HK-2 (cell line): ENCODE data around the gene GIT2.
"Not testable (repeated sequence)": the region's sequence is repeated elsewhere in the genome, so short reads cannot be mapped to it uniquely, and the experiment has no call there.

ENCODE experiments used
- DNase-seq: peaks from one replicate; pipeline ENCODE4 v3.0.0-alpha.2; 2018; ENCODE audit not compliant: unreplicated experiment

Gene GIT2, protein sequence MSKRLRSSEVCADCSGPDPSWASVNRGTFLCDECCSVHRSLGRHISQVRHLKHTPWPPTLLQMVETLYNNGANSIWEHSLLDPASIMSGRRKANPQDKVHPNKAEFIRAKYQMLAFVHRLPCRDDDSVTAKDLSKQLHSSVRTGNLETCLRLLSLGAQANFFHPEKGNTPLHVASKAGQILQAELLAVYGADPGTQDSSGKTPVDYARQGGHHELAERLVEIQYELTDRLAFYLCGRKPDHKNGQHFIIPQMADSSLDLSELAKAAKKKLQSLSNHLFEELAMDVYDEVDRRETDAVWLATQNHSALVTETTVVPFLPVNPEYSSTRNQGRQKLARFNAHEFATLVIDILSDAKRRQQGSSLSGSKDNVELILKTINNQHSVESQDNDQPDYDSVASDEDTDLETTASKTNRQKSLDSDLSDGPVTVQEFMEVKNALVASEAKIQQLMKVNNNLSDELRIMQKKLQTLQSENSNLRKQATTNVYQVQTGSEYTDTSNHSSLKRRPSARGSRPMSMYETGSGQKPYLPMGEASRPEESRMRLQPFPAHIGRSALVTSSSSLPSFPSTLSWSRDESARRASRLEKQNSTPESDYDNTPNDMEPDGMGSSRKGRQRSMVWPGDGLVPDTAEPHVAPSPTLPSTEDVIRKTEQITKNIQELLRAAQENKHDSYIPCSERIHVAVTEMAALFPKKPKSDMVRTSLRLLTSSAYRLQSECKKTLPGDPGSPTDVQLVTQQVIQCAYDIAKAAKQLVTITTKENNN

DNA sequence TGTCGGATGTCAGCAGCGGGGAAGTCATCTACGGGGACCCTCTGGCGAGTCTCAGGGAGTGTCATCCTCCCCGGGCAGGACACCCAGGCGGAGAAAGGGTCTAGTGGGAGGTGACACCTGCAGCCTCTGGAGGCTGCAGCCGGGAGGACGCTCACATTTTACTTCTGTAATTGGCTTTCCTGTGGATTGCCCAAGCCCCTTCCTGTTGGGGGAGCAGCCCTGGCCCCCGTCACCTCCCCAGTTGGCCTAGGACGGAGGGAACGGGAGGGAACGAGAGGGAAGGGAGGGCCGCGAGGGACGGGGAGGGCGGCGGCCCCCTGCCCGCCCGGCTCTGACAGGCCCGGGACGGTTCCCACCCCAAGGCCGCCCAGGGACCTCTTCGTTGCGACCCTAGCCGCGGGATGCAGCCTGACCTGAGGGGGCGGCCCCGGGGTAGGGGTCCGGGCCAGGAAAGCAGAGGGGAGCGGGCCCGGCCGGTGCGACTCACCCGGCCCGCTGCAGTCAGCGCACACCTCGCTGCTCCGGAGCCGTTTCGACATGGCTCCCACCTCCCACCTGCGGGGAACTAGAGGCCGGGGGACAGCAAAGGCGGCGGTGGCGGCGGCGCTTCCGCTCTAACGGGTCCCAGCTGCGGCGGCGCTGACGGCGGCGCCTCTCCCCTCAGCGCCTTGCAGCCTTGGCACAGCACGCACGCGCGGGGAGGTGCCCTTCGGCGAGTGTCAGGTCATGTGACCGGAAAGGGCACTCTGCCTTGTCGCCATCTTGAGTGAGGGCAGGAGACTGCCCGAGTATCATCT is at the start of gene GIT2:
Gene GIT2, minus strand, starts transcription at position 683 of the 797 bp plus-strand sequence. Its CDS starts 144 bp downstream, at position 539.
- DNase-seq: peak; percentile 90

DNA sequence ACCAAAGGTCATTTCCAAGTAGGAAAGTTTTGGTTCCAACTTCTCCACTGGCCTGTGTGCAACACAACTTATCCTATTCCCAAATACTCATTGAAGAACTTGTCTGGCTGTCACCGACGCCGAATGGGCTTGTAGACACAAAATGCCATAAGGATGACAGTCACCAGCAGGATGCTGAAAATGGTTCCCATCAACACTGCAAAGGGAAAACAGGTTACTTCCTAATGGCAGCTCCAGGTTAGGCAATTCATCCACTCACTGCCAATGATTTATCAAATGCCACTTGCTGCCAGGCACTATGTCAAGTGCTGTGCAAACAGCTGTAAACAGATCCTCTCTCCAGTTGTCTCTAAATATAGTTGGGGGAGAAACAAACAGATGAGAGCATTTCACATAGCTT is 46.1 kb upstream of the GIT2 start:
- no peak for DNase-seq

DNA sequence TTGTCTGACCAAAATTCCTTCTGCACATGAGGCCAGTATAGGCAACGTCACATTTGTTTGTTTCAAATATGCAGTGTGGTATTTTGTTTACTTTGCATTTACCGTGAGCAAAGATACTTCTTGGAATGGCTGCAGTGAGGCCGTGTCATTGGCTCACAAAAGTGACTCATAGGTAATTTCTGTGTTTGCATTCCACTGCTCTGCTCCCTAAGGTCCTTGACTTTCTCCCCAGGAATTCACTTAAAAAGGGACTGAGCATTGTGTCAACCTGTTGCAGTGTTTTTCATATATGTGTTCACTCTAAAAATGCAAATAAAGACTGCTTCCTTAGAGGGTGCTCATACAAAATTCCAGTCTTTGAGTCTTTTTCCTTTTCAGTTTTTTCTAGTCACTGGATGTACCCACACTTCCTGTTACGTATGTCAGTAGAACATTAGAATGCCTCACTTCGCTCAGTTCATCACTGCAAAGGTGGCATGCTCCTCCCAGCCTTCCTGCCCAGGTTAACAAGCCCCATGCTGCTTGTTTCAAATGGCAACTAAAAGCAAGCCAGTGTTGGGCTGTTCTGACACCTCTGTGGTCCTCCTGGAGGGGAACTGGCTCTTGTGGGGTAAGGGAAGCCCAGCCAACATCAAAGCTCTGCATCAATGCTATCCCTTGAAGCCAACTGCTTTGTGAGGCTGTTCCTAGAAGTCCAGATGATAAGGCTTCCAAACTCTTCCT is 43.1 kb upstream of the GIT2 start:
- DNase-seq: peak; percentile 41

DNA sequence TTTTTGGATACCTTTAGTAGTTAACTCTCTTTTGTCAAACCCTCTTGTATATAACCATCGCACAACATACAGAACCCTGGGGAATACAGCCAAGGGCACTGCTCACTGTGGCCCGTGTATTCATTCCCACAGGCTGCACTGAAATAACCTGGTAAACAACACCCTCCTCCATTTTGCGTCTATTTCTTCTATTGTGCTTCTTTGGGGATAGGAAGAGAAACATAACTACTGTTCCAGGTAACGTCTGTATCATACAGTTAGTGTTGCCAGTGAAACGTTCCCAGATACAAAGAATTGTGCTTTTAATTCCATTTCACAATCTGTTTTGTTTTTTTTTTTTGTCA is 42.5 kb upstream of the GIT2 start:
- no peak for DNase-seq

DNA sequence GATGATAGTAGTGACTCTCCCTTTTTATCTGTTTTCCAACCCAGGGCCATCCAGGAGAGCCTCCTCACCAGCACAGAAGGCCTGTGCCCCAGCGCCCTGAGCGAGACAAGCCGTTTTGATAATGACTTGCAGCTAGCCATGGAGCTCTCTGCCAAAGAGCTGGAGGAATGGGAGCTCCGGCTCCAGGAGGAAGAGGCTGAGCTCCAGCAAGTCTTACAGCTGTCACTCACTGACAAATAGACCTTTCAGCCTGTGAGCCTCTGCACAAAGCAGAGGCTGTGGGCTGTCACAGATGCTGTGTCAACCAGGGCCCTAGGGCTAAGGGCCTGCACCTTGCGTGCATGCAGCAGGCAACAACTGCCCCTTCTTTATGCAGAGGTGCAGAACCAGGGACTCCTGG is 41.1 kb upstream of the GIT2 start:
- no peak for DNase-seq

DNA sequence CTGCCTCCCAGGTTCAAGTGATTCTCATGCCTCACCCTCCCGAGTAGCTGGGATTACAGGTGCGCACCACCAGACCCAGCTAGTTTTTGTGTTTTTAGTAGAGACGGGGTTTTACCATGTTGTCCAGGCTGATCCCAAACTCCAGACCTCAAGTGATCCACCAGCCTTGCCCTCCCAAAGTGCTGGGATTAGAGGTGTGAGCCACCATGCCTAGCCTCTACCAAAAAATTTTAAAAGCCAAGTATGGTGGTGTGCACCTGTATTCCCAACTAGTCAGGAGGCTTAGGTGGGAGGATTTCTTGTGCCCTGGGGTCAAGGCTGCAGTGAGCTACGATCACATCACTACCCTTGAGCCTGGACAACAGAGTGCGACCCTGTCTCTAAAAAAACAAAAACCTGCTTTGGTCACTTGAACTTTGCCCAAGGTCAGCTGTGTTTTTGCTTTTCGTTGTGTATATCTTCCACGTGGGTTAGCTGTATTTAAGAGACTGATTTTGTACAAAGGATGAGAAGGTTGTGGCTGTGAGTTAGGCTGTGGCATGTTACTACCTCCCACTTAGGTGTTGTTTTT is 39.5 kb upstream of the GIT2 start:
- DNase-seq: no peak

DNA sequence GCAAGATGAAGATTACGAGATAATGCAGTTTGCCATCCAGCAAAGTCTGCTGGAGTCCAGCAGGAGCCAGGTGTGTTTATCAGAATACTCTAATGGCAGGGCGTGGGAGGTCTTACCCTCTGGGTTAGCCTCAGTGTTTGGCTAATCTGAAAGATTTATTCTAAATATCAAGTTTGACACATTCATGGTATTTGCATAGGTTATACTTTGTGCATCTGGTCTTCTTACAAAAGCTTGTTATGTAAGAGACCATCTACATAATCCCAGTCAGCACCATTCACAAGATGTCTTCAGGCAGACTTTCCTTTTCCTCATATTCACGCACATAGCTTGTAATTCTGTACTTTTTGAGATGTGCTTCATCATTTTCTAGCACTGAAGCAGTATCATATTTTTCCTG is 37.7 kb upstream of the GIT2 start:
- no peak for DNase-seq

DNA sequence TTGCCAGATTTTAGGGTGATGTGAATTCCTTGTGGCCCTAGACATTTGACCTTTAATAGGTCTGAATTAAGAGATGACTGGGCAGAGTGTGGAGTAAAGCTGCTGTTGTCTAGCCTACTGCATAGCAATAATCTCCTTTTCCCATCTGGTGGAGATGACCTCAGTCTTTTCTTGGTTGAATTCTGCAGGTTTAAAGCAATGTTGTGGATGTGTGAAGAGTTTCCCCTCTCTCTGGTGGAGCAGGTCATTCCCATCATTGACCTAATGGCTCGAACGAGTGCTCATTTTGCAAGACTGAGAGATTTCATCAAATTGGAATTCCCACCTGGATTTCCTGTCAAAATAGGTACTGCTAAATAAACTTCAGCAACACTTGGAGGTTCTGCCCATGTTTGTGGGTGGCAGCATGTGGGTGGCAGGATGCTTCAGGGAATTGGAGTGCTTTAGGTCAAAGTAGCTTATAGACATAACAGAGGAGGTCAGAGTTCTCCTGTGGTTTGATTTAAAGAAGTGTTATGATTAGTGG is 33.2 kb upstream of the GIT2 start:
- no peak for DNase-seq

DNA sequence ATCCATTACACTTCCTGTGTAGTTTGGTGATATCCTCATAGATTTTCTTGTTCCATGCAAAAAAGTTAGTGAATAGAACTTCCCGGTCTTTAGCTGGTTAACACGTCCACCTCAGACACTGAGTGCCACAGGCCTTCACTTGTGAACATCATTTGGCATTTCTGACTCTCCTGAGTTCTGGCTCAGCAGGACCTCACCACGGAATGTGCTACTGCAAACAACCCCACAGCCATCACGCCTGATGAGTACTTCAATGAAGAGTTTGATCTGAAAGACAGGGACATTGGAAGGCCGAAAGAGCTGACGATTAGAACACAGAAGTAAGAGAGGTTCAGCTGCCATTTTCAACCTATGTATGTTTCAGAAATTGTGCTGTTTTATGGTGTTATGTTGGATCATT is 32.2 kb upstream of the GIT2 start:
- DNase-seq: no peak

DNA sequence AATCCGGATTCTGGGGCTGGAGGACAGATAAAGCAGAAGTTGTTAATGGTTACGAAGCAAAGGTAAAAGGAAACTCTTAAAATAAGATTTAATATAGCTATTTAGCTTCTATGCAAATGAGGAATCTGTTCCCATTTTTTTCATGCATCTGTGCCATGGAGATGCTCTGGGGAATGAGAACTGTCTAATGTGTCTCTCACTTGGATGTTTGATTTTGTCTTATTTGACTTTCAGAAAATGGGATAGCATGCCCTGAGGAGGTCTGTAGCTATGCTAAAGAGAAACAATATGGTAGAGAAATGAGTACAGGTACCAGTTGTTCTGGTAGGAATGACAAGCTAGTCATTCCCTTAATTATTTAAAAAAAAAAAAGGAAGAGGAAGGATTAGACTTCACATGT is 27.9 kb upstream of the GIT2 start:
- DNase-seq: no peak

DNA sequence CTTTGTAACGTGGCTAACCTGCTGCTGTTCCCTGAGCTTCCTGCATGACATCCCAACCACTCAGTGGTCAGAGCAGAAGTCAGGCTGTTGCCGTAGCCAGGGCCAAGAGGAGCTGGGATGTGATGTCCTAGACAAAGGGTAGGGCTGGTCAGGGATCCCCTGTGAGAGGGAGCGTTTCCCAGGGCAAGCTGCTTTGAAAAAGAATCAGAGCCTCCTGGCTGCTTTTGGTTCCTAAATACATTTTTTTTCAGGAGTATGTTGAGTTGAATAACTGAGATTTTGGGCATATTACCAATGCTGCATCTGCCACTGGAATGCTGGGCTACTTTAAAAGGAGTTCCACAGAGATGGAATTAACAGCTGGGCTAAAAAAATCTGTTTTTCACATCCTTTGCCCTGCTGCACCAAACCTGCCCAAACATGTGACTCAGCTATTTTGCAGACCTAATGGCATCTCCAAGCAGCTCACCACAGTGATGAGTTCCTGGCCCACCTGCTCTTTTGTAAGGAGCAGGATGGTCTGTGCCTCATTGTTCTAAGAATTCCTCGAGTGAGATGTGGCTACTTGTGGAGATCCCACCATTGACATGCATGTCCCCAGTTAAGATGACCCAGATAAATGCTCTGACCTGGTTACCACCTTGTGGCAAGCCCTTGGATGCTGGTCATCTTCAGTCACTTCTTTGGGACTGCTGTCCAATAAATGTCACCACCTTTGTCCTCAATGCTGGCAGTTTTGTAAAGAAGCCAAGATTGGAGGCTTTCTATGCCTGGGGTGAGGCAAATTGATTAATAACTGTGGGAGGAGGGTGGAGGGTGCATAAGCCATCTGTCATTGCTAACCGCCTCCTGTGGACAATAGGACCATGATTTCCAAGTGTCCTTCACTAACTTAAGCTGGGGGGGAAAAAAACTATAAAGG is 27.2 kb upstream of the GIT2 start:
- DNase-seq: no peak

DNA sequence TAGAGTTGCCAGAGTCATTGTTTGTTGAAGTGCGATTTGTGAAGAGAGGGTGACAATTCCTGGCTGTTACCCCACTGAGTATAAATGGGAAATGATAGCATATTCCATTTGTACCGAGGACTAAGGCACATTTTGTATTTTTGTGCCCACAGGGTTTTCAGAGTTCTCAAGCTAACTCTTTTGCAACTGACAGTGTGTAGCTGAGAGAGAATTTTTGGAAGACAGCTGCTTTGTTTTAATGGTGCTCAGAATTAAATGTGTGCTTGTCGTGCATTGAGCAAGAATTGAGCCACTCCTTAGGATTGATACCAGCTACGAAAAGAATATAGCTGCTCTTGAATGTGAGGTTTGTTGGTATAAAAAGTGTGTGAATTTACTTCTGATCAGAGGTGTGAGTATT is 24.8 kb upstream of the GIT2 start:
- no peak for DNase-seq

DNA sequence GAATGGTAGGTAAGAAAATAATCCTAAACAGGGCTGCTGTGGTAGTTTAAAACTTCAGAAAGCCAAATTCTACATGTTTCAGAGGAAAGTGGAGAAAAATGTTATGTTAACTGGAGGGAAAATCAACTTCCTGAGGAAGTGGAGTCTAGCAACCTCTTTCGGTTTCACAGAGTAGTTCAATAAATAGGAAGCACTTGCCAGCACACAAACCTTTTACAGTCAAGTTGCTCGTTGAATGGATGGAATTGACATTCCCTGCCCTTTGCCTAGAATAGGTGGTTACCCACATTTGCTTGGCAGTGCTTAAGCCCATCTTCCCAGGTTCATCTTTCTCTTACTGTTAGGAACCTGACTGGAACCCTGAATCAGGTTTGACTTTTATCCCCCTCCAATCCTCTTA is 19.0 kb upstream of the GIT2 start:
- DNase-seq: no peak

DNA sequence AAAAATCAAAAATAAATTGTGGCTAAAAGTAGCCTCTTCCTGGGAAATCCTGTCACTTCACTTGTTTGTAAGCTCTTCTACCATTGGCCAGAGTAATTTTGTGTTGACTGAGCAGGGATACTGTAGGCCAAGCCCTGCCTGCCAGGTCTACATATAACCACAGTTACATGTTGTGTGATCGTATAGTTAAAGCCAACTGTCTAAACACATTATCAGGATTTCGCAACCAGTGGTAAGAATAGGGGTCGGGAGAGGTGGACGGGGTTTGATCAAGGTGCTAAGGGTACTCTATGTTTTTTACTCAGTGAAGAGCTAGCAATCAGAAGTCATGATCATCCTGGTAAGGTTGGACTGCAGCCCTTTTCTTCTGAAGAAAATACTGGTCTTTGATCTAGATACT is 16.5 kb upstream of the GIT2 start:
- DNase-seq: no peak

DNA sequence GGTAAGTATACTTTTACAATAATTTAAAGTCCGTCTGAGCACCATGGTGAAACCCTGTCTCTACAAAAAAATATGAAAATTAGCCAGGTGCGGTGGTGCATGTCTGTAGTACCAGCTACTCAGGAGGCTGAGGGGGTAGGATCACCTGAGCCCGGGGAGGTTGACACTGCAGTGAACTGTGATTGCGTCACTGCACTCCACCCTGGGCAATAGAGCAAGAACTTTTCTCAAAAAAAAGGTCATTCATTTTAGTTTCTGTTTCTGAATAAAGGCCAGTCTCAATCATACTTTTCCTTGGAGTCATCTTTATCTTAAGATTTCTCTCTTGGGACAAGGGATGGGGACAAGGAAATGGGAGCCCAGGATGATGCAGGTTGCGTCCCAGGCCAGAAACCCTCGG is 16.0 kb upstream of the GIT2 start:
- DNase-seq: no peak

DNA sequence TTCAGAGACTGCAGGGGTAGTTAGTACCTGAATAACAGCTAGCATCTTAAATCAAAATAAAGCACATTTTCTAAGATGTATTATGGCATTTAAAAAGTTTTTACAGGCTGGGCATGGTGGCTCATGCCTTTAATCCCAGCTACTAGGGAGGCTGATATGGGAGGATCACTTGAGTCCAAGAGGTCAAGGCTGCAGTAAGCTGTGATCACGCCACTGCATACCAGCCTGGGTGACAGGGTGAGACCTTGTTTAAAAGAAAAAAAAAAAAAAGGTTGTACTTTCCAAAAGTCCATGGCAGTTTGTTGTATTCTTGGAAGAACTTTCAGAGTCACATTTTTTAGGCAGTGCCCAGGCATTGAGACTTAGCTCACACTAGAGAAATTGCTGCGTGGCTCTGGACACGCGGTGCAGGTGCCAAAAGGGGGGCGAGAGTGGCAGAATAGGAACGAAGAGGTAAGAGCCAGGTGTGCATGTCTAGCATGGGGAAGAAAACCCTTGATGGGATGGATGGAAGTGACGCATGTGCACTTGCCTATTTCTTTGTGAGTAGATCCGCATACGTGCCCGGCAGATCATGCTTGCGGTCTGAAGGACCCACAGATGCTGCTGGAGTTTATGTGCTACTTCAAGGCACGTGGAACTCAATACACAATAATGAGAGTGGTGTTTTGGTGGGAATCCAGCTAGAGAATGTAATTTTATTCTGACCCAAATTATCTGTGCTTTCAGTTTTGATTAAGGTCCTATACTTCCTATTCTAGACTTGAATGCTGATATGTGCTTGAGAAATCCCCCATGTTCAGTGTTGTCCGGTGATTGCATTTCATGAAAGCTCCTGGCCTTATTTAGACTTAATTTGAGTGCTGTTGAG is 14.9 kb upstream of the GIT2 start:
- DNase-seq: no peak

DNA sequence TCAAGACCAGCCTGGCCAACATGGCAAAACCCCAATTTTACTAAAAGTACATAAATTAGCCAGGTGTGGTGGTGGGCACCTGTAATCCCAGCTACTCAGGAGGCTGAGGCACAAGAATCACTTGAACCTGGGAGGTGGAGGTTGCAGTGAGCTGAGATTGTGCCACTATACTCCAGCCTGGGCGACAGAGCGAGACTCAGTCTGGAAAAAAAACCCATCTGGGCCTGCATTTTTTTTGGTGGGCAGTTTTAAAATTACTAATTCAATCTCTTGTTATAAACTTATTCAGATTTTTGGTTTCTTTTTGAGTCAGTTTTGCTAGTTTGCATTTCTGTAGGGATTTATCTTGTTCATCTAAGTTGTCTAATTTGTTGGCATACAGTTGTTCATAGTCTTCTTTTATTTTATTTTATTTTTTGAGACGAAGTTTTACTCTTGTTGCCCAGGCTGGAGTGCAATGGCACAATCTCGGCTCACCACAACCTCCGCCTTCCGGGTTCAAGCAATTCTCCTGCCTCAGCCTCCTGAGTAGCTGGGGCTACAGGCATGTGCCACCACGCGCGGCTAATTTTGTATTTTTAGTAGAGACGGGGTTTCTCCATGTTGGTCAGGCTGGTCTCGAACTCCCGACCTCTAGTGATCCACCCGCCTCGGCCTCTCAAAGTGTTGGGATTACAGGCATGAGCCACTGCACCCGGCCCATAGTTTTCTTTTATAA is 12.7 kb upstream of the GIT2 start:
- not testable (repeated sequence) for DNase-seq

DNA sequence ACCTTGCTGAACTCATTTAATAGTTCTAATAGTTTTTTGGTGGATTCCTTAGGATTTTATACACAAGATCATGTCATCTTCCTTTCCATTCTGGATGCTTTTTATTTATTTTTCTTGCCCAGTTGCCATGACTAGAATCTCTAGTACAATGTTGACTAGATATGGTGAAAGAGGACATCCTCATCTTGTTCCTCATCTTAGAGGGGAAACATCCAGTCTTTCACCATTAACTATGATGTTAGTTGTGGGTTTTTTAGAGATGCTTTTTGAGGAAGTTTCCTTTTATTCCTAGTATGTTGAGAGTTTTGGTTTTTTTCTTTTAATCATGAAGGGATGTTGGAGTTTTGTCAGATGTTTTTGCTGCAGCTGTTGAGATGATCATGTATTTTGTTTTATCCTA is 11.7 kb upstream of the GIT2 start:
- DNase-seq: no peak

DNA sequence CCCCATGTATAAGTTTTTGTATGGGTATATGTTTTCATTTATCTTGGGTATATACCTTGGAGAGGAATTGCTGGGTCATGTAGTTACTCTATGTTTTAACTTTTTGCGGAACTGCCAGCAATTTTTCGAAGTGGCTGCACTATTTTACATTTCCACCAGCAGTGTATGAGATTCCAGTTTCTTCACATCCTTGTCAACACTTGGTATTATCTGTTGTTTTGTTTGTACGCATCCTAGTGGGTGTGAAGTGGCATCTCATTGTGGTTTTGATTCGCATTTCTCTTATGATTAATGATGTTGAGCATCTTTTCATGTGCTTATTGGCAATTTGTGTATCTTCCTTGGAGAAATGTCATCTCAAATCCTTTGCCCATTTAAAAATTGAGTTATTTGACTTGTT is 9.9 kb upstream of the GIT2 start:
- DNase-seq: no peak
